EL (cell line): ENCODE data around the gene MRPL51.
A peak's percentile ranks its signal among the peaks of the same experiment; 100 is the strongest.

Experiments
- DNase-seq: peaks from one replicate; pipeline ENCODE4 v3.0.0-alpha.2; 2016

MRPL51 gene

DNA sequence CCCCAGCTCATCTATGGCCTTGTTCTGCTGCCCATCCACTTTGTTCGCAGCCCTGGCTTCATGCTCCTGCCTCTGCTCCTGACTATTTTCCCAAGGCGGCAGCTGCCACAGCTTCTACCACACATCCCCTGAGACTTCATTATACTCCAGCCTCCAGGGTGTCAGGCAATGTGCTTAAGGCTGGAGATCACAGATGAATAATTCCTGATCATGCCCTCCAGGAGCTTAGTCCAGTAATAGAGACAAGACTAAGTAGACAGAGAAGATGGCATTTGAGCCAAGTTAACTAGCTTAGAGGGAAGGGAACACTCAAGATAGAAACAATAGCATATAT is 34.1 kb downstream of the MRPL51 start:
- DNase-seq: no peak

DNA sequence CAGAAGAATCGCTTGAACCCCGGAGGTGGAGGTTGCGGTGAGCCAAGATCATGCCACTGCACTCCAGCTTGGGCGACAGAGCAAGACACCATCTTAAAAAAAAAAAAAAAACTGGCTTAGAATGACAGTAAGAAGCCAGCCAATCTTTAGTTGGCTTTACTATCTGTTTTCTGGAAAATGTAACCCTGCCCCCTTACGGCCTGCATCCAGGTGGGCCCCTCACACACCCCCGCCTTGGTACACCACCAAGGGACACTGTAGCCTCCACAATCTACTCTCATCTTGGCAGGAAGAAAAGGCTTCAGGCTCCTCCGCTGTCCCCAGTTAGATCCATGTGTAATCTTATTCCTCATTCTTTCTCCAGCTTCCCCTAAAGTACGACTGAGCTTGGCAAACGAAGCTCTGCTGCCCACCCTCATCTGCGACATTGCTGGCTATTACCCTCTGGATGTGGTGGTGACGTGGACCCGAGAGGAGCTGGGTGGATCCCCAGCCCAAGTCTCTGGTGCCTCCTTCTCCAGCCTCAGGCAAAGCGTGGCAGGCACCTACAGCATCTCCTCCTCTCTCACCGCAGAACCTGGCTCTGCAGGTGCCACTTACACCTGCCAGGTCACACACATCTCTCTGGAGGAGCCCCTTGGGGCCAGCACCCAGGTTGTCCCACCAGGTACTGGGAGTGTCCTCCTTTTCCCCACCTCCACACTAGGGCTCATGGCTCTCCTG is 34.6 kb downstream of the MRPL51 start:
- DNase-seq: no peak

DNA sequence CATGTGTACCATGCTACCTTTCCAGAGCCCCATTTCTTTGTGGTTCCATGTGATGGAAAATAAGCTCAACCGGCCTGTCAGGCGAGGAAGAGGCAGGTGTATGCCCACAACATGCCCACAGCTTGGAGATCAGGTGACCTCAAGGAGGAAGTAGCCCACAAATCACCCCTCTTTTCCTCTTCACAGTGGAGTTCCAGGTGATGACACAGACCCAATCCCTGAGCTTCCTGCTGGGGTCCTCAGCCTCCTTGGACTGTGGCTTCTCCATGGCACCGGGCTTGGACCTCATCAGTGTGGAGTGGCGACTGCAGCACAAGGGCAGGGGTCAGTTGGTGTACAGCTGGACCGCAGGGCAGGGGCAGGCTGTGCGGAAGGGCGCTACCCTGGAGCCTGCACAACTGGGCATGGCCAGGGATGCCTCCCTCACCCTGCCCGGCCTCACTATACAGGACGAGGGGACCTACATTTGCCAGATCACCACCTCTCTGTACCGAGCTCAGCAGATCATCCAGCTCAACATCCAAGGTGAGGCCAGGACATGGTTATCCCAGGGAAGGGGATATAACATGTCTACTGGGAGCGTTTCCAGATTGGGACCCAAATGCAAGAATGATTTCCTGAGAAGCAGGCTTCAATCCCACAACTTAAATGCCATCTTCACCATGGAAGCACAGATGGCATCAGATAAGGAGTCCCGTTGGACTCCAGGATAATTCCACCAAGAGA is 35.7 kb downstream of the MRPL51 start:
- DNase-seq: no peak

DNA sequence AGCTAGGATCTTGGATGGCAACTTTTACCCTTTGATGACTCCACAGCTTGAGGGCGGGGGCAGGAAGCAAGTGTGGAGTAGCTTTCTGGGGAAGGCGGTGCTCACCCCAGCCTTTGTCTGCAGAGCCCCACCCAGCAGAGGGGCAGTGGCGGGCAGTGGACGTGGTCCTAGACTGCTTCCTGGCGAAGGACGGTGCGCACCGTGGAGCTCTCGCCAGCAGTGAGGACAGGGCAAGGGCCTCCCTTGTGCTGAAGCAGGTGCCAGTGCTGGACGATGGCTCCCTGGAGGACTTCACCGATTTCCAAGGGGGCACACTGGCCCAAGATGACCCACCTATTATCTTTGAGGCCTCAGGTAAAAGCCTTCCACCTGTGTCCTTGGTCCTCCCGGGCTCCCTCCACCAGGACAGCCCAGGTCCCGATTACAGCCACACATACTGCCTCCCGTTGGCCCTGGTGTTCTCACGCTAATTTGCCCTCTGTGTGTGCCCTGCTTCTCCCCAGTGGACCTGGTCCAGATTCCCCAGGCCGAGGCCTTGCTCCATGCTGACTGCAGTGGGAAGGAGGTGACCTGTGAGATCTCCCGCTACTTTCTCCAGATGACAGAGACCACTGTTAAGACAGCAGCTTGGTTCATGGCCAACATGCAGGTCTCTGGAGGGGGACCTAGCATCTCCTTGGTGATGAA is 40.0 kb downstream of the MRPL51 start:
- DNase-seq: no peak

DNA sequence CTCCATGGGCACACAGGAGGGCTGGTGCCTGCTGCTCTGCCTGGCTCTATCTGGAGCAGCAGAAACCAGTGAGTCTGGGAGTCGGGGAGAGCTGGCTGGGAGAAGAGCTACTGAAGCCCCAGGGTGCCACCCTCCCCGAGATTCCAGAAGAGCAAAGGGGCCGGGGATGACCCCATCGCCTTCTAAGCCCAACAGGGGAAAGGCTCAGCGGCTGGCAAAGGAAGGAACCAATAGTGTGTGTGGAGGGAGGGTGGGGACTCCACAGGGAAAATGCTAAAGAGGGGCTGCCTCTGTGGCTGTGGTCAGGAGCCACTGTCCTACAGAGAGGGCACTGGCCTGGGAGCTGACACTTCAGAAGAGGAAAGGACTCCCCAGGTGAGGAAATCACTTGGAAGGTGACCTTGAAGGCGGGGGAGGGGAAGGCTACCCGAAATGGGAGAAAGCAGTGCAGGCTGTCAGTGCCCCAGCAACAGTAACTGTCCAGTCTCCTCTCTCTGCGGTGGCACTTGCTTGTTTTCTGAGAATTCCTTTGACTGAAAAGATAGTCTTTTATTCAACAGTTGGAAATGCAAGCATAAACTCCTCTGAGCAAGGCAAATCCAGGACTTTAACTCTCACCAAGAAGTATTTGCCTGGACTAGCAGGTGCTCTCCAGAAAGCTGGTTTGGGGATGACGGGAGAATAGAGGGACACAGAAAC is 40.7 kb downstream of the MRPL51 start:
- no peak for DNase-seq

DNA sequence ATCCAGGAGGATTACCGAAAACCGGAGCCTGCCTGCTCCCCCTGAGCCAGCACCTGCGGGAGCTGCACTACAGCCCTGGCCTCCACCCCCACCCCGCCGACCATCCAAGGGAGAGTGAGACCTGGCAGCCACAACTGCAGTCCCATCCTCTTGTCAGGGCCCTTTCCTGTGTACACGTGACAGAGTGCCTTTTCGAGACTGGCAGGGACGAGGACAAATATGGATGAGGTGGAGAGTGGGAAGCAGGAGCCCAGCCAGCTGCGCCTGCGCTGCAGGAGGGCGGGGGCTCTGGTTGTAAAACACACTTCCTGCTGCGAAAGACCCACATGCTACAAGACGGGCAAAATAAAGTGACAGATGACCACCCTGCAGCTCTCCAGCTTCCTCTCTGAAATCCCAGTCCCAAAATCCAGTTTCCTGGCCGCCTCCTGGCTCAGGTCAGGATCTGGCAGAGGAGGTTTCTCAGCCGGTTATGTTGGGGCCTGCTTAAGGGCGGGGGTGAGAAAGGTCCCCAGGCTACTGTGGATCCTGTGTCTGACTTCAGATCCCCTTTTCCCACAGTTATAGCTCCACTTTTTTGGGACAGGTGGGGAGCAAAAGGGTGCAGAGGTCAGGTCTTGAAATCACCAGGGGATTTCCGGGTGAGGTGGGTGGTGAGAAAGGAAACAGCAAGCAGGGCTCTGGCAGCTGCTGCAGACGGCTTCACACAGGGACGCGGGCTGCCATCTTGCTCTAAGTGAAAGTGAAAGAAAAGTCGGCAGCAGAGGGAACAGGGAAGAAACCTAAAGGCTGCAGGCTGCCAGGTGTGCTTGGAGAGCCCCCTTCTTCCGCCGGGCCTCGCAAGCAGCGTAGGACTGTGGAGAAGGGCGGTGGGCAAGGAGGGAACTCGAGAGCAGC is 41.5 kb downstream of the MRPL51 start, which contains the start of gene TAPBPL:
TAPBPL (plus strand) TSS at position 695 of the 897 bp plus-strand sequence. CDS start 207 bp downstream, outside the sequence.
- DNase-seq: peak; percentile 85

DNA sequence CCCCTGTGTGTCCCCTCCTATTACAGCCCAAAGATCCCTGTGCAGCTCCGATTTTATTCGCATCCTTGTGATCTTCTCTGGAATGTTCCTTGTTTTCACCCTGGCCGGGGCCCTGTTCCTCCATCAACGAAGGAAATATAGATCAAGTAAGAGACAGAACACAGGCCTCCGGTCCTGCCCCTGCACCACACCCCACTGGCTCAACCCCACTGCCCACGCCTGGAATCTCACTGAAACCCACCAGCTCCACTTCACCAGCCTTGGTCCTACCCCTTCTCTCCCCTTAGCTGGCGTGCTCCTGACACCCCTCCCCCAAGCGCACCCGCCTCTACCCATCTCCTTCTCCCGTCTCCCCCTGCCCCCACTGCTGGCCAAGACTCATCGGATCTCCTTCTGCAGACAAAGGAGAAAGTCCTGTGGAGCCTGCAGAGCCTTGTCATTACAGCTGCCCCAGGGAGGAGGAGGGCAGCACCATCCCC is 42.2 kb downstream of the MRPL51 start:
- DNase-seq: no peak

DNA sequence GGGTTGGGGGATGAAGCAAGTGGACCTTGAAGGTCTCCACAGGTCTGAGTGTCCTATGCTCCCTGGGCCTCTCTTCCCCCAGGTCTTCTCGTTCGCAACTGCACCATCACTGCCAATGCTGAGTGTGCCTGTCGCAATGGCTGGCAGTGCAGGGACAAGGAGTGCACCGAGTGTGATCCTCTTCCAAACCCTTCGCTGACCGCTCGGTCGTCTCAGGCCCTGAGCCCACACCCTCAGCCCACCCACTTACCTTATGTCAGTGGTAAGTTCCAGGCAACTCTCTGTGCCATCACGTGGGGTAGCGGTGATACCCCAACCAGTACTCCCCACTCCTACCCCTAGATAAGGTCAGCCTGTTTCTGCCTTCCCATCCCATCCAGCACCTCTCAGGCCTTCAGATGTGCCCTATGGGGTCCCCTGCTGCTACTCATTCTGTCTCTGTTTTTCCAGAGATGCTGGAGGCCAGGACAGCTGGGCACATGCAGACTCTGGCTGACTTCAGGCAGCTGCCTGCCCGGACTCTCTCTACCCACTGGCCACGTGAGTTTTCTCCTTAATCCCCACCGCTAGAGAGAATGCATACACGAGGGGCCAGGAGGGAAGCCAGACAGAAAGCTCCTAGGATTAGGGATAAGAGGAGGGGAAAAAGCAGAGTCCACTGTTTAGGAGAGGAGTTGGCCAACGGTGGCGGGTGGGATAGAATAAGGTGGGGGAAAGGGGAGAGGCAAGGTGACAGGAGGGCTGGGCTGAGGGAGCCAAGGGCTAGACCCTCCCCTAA is 42.8 kb downstream of the MRPL51 start:
- DNase-seq: no peak

DNA sequence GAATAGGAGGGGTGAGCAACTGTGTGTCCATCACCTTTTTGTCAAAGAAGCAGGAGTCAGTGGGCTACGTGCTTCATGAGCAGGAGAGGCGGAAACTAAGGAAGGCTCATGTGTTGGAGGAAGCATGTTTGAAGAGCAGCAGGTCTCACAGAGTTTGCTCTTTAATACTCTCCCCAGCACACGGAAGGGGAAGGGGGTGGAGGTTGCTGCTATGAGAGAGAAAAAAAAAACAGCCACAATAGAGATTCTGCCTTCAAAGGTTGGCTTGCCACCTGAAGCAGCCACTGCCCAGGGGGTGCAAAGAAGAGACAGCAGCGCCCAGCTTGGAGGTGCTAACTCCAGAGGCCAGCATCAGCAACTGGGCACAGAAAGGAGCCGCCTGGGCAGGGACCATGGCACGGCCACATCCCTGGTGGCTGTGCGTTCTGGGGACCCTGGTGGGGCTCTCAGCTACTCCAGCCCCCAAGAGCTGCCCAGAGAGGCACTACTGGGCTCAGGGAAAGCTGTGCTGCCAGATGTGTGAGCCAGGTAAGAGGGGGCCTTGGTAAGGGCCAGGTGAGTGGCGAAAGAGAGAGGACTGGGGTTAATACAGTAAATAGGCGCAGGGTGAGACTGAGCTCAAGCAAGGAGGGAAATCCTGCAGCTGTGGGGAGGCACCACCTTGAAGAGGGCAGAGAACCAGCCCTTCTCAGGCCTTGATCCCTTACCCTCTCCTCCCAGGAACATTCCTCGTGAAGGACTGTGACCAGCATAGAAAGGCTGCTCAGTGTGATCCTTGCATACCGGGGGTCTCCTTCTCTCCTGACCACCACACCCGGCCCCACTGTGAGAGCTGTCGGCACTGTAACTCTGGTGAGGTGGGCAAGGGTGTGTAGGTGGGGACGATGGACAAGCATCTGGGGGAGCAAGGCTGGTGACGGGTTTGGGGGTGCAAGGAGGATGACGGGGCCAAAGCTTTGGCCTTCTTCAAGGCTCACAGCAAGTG is 48.1 kb downstream of the MRPL51 start, which contains the start of gene CD27:
CD27 (plus strand) TSS at position 252 of the 985 bp plus-strand sequence; CDS start at position 393, 141 bp downstream.
- DNase-seq: no peak

DNA sequence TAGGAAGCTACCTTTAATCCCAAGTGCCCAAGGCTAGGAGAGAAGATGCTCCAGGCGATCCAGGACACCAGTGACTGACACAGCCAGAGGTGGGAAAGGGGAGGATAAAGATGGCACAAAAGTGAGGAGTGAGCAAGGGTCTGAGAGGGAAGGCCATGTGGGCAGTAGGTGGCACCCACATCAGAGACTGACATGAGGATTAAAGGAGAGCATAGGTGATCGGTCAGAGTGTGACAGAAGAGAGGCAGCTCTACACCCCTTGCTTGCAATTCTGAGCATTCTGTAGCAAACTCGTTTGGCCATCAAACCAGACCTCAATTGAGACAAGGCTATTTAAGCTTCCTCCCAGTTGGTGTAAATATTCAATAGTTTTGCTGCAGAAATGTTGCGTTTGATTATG is 49.0 kb downstream of the MRPL51 start:
- no peak for DNase-seq

DNA sequence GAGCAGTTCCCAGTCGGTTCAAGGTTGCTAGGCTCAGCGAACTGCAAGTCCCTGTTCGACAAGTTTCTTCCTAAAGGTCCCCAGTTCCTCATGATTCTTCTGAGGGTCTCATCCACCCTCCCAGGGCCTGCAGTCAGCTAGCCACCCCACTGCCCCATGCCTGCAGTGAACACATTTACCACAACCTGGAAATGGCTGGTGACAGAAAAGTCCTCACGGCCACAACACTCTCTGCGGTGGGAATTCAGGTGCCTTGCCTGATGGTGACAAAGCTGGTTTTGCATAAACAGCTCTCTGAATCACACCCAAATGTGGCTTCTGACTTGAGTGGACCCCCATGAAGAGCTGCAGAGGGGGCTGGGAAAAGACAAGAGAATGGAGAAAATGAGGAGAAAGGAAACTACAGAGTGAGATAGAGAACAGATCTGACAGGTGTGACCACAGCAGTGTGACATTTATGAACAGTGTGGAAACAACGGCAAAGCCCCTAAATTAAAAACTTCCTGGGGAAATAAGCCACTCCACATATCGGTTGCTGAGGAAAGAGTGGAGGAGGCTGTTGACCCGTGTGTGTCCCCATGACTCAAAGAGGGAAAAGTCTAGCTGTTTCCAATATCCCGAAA is 49.6 kb downstream of the MRPL51 start:
- no peak for DNase-seq

DNA sequence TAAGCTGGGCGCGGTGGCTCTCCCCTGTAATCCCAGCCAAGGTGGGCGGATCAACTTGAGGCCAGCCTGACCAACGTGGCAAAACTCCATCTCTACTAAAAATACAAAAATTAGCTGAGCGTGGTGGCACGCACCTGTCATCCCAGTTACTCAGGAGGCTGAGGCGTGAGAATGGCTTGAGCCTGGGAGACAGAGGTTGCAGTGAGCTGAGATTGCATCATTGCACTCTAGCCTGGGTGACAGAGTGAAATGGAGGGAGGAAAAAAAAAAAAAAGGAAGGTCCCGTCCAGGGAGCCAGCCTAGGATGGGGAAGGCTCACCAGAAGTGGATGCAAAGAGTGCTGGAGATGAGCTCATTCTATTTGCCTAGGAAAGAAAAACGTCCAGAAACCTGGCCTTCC is 50.2 kb downstream of the MRPL51 start:
- DNase-seq: no peak
